ENCODE measurements around the gene JAKMIP1. TPM values are rescaled to one million over a fixed set of nuclear protein-coding genes. Genes with fewer than 3 reads are reported as not detected.

Gene JAKMIP1
- total RNA-seq, 4 donors from 2014 or later, result 0.67 to 1.3 (median 1.1) TPM

DNA sequence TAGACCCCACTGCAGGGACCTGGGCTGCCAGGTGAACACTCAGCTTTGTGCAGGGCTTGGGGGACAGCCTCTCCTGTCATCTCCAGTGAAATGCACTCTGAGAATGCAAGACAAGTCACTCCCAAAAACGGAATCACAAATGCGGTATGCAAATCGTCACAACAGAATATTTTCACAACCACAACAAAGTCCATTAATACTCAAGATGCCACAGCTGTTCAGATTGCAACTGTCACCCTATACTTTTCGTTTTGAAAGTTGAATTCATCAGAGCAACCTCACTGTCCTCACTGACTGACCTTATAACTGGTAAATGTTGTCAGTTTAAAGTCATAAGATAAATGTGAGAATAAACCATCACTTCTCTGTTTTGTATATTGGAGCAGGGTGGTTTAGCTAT is 16.6 kb downstream of the JAKMIP1 start:
- peaks cover 0 to 3% (median 0%) of the 10 kb centered on the region in 3 donors for H3K9me3 ChIP-seq
- 67 to 76% methylated on average over 4 of the region's 4 CpGs for WGBS, 2 donors
- intact Hi-C loops (cut with DNase I), result no loop called here

DNA sequence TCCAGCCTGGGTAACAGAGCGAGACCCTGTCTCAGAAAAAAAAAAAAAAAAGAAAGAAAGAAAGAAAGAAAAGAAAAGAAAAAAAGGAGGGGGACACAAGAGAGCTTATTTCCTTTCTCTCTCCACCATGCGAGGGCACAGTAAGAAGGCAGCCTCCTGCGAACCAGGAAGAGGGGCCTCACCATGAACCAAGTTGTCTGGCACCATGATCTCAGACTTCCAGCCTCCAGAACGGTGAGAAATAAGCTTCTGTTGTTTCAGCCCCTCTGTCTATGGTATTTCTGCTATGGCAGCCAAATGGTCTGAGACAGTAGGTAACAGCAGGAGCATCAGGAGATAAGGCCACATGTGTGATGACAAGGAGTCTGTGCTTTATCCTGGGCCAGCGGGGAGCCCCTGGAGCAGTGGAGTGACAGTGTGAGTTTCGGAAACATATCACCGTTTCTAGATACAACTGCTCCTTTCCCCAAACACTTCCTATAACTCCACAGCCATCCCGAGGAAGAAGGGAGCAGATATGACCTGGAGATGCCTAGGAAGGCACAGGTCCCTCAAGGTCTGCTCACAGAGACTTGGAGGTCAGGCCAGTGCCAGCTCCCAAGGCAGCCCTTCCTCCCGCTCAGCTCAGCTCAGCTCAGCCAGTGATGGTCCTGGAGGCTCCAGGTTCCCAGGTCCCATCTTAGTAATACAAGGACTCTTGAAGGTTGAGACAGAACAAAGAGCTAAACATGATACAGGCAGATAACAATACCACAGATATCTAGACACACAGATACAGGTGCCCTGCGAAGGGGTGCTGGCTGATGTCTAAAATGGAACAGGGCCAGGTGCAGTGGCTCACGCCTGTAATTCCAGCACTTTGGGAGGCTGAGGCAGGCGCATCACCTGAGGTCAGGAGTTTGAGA is 17.7 kb downstream of the JAKMIP1 start:
- DNase-seq, result no peak
- intact Hi-C loops (cut with DNase I), result no loop called here
- no peak overlapping the region for H3K4me3 ChIP-seq
- peaks cover 0 to 3% (median 0%) of the 10 kb centered on the region in 3 donors for H3K9me3 ChIP-seq
- no peaks in the 10 kb centered on the region for H3K4me1 ChIP-seq
- H3K36me3 ChIP-seq, result no peaks in the 10 kb centered on the region
- no peak overlapping the region for H3K27ac ChIP-seq
- WGBS, 2 donors, result 60 to 70% methylated on average over 7 of the region's 12 CpGs
- TF ChIP-seq, protein P1, sequence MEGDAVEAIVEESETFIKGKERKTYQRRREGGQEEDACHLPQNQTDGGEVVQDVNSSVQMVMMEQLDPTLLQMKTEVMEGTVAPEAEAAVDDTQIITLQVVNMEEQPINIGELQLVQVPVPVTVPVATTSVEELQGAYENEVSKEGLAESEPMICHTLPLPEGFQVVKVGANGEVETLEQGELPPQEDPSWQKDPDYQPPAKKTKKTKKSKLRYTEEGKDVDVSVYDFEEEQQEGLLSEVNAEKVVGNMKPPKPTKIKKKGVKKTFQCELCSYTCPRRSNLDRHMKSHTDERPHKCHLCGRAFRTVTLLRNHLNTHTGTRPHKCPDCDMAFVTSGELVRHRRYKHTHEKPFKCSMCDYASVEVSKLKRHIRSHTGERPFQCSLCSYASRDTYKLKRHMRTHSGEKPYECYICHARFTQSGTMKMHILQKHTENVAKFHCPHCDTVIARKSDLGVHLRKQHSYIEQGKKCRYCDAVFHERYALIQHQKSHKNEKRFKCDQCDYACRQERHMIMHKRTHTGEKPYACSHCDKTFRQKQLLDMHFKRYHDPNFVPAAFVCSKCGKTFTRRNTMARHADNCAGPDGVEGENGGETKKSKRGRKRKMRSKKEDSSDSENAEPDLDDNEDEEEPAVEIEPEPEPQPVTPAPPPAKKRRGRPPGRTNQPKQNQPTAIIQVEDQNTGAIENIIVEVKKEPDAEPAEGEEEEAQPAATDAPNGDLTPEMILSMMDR (IDR thresholded peaks at IDR 0.05), result no peak
- no peak for TF ChIP-seq POLR2A (IDR thresholded peaks at IDR 0.05)
- H3K27me3 ChIP-seq, result peaks cover 0 to 20% (median 0%) of the 10 kb centered on the region in 4 donors

More for the DNA sequence above, 16.6 kb downstream of the JAKMIP1 start:
- Histone ChIP-seq H3K27me3 (peaks cover 0 to 25% (median 0%) of the 10 kb centered on the region in 4 donors), H3K4me3 (no peak overlapping the region), H3K36me3 (no peaks in the 10 kb centered on the region), H3K4me1 (no peaks in the 10 kb centered on the region), H3K27ac (no peak overlapping the region)
- TF ChIP-seq POLR2A (IDR thresholded peaks at IDR 0.05), result no peak
- TF ChIP-seq, protein P1 (IDR thresholded peaks at IDR 0.05), result no peak
- DNase-seq, result no peak

- WGBS, 2 donors, result 29 to 39% methylated on average over 5 to 6 of the region's 7 CpGs
- intact Hi-C loops (cut with DNase I), result no loop called here
- peak in 1 of 4 donors; percentile 27 for TF ChIP-seq POLR2A (IDR thresholded peaks at IDR 0.05)
- TF ChIP-seq, protein P1 (IDR thresholded peaks at IDR 0.05), result no peak
- Histone ChIP-seq H3K4me1 (no peaks in the 10 kb centered on the region), H3K27ac (peak overlapping the region in 2 of 4 donors; percentile 26 to 39), H3K27me3 (peaks cover 0 to 20% (median 0%) of the 10 kb centered on the region in 4 donors), H3K36me3 (no peaks in the 10 kb centered on the region), H3K9me3 (no peaks in the 10 kb centered on the region), H3K4me3 (no peak overlapping the region)
- no peak for DNase-seq
Measured at GRCh38 chr4:6180841-6181631, 19.3 kb downstream of the JAKMIP1 start.

DNA sequence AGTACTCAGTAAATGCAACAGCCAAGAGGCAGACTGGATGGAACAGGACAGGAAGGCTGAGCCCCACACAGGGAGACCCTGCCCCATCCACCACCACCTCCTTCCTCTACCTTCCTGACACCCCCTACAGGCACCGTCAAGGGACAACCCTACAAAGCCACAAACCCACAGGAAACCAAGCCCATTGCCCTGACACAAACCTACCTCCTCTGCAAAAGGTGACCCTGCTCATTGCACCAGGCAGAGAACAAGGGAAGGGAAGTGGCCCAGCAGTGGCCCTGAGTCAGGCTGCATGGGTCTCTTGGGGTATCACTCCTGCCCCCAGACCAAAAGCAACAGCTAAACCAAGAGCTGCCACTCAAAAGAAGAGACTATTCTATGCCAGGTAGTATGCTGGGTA is 21.0 kb downstream of the JAKMIP1 start:
- Histone ChIP-seq H3K9me3 (no peaks in the 10 kb centered on the region), H3K27me3 (peaks cover 0 to 20% (median 0%) of the 10 kb centered on the region in 4 donors), H3K4me3 (no peak overlapping the region), H3K27ac (no peak overlapping the region), H3K36me3 (no peaks in the 10 kb centered on the region), H3K4me1 (no peaks in the 10 kb centered on the region)
- DNase-seq, result no peak
- TF ChIP-seq, protein P1 (IDR thresholded peaks at IDR 0.05), result no peak
- TF ChIP-seq POLR2A (IDR thresholded peaks at IDR 0.05), result no peak
- intact Hi-C loops (cut with DNase I), result no loop called here
- 71% methylated on average over 1 of the region's 1 CpG; no CpG with 5 or more reads in 1 of the 2 donors for WGBS, 2 donors

All from esophagus squamous epithelium (tissue), 5 donors.